H1 (cell line): ENCODE data around the gene SIGLEC6. TPM values are rescaled to one million over a fixed set of nuclear protein-coding genes. Genes with fewer than 3 reads are reported as not detected.

Experiments
- CTCF ChIA-PET: fragments of 300-600 bp; sonication (Branson Sonifier 250); formaldehyde crosslinking; loops from one replicate; lab custom pipeline; 2021; ENCODE audit not compliant: partially characterized antibody; lab: Charles Lee
- POLR2A ChIA-PET: fragments of 300-600 bp; sonication (Branson Sonifier 250); formaldehyde crosslinking; loops from one replicate; lab custom pipeline; 2021; ENCODE audit warnings: inconsistent platforms; ENCODE audit not compliant: partially characterized antibody; lab: Charles Lee
- DNase-seq, 2 experiments: peaks; one replicate each; pipeline versions ENCODE4 v3.0.0 to v3.0.0-alpha.2; 2010 to 2022; ENCODE audit warnings: low spot score in 2 of 2, low read depth in 1 of 2, mixed read lengths in 1 of 2
- FAIRE-seq: peaks from 2 replicates; lab custom pipeline; 2011; peaks lifted over from hg19 to GRCh38; lab: Jason Lieb, UNC
- H2AFZ ChIP-seq: 2 replicates; pipeline ENCODE4 v1.8.1; 2012; ENCODE audit warnings: low read length, inconsistent platforms
- H2AK5ac ChIP-seq: 2 replicates; pipeline ENCODE4 v1.6.1; 2013; ENCODE audit warnings: low read depth, low read length
- H2BK120ac ChIP-seq: replicated peaks from 2 replicates; pipeline ENCODE3; 2013; ENCODE audit warnings: low read depth, low read length, inconsistent platforms
- H2BK12ac ChIP-seq: 2 replicates; pipeline ENCODE4 v1.6.1; 2013; ENCODE audit warnings: low read depth, low read length
- H2BK15ac ChIP-seq: 2 replicates; pipeline ENCODE4 v1.6.1; 2013; ENCODE audit warnings: low read length
- H2BK20ac ChIP-seq: 2 replicates; pipeline ENCODE4 v1.6.1; 2013; ENCODE audit warnings: low read length
- H2BK5ac ChIP-seq: 2 replicates; pipeline ENCODE4 v1.6.1; 2013; ENCODE audit warnings: low read depth, low read length
- H3K14ac ChIP-seq: 2 replicates; pipeline ENCODE4 v1.6.1; 2013; ENCODE audit warnings: inconsistent platforms; ENCODE audit not compliant: insufficient read length
- H3K18ac ChIP-seq: 2 replicates; pipeline ENCODE4 v1.6.1; 2013; ENCODE audit warnings: low read length; ENCODE audit errors: extremely low read depth
- H3K23ac ChIP-seq: 2 replicates; pipeline ENCODE4 v1.6.1; 2013; ENCODE audit warnings: inconsistent platforms; ENCODE audit not compliant: insufficient read length
- H3K23me2 ChIP-seq: 2 replicates; pipeline ENCODE4 v1.6.1; 2013; ENCODE audit warnings: low read depth, low read length
- H3K27ac ChIP-seq: 2 replicates; pipeline ENCODE4 v1.6.1; 2011; ENCODE audit warnings: low read depth, low read length, inconsistent platforms
- H3K27me3 ChIP-seq, 4 experiments: replicated peaks in 1 of 4; 1 replicate in 1 of 4; 2 replicates in 3 of 4; pipeline versions ENCODE4 v1.6.1 to v1.8.1; 2011 to 2013; ENCODE audit warnings: low read length in 3 of 4, mild to moderate bottlenecking in 3 of 4, inconsistent platforms in 2 of 4, mixed read lengths in 2 of 4, moderate library complexity in 1 of 4; ENCODE audit not compliant: control insufficient read depth in 3 of 4, insufficient read depth in 3 of 4; ENCODE audit errors: extremely low read depth in 1 of 4
- H3K36me3 ChIP-seq, 4 experiments: 2 replicates each; pipeline versions ENCODE4 v1.6.1 to v1.8.1; 2011 to 2013; ENCODE audit warnings: mild to moderate bottlenecking in 4 of 4, low read length in 3 of 4, moderate library complexity in 2 of 4, control low read depth in 1 of 4, inconsistent platforms in 1 of 4; ENCODE audit not compliant: insufficient read depth in 4 of 4, control insufficient read depth in 2 of 4
- H3K4ac ChIP-seq: replicated peaks from 2 replicates; pipeline ENCODE3; 2013; ENCODE audit warnings: low read length, low read depth, mixed read lengths, inconsistent platforms; ENCODE audit not compliant: insufficient read length
- H3K4me1 ChIP-seq, 4 experiments: replicated peaks in 1 of 4; 1 replicate in 1 of 4; 2 replicates in 3 of 4; pipeline versions ENCODE4 v1.6.1 to v1.8.1; 2011 to 2013; ENCODE audit warnings: low read length in 3 of 4, inconsistent platforms in 2 of 4, mixed read lengths in 1 of 4; ENCODE audit not compliant: insufficient read depth in 4 of 4, control insufficient read depth in 3 of 4
- H3K4me2 ChIP-seq, 2 experiments: 2 replicates each; pipeline versions ENCODE4 v1.6.1 to v1.8.1; 2011 to 2013; ENCODE audit warnings: low read depth in 2 of 2, low read length in 2 of 2, control low read depth in 1 of 2, inconsistent platforms in 1 of 2, mild to moderate bottlenecking in 1 of 2; ENCODE audit not compliant: insufficient read depth in 1 of 2
- H3K4me3 ChIP-seq, 4 experiments: fragments of 200-600, 300-600 bp in 1 of 4; sonication (generic), shearing (Covaris generic), sonication (Bioruptor Twin) in 1 of 4; 2 replicates each; pipeline versions ENCODE4 v1.5.1 to v1.8.1; 2011 to 2016; ENCODE audit warnings: low read length in 4 of 4, low read depth in 3 of 4, control low read depth in 2 of 4, inconsistent platforms in 2 of 4, mild to moderate bottlenecking in 2 of 4, mixed read lengths in 1 of 4, moderate library complexity in 1 of 4; ENCODE audit not compliant: insufficient read depth in 2 of 4; ENCODE audit errors: extremely low read depth in 1 of 4
- H3K56ac ChIP-seq: replicated peaks from 2 replicates; pipeline ENCODE3; 2013; ENCODE audit warnings: low read depth, mild to moderate bottlenecking, mixed read lengths, low read length, inconsistent platforms; ENCODE audit not compliant: insufficient read length
- H3K79me1 ChIP-seq: 2 replicates; pipeline ENCODE4 v1.6.1; 2013; ENCODE audit warnings: low read depth, low read length, control low read depth
- H3K79me2 ChIP-seq, 2 experiments: 2 replicates each; pipeline versions ENCODE4 v1.6.1 to v1.8.1; 2012 to 2013; ENCODE audit warnings: low read length in 2 of 2, mild to moderate bottlenecking in 2 of 2, inconsistent platforms in 1 of 2; ENCODE audit not compliant: insufficient read depth in 2 of 2, control insufficient read depth in 1 of 2
- H3K9ac ChIP-seq, 4 experiments: replicated peaks in 1 of 4; 1 replicate in 1 of 4; 2 replicates in 3 of 4; pipeline versions ENCODE4 v1.6.1 to v1.8.1; 2011 to 2013; ENCODE audit warnings: low read depth in 3 of 4, low read length in 3 of 4, control low read depth in 2 of 4, mild to moderate bottlenecking in 2 of 4, moderate library complexity in 2 of 4, inconsistent platforms in 1 of 4; ENCODE audit errors: extremely low read depth in 1 of 4
- H3K9me3 ChIP-seq, 2 experiments: 2 replicates each; pipeline versions ENCODE4 v1.6.1 to v1.8.1; 2012 to 2013; ENCODE audit warnings: mild to moderate bottlenecking in 2 of 2, moderate library complexity in 2 of 2, control low read depth in 1 of 2, inconsistent platforms in 1 of 2, low read depth in 1 of 2, low read length in 1 of 2, mixed read lengths in 1 of 2; ENCODE audit not compliant: insufficient read depth in 2 of 2
- H4K20me1 ChIP-seq, 2 experiments: replicated peaks in 1 of 2; 2 replicates each; pipeline versions ENCODE3 to v1.8.1; 2011 to 2013; ENCODE audit warnings: inconsistent platforms in 2 of 2, low read length in 2 of 2, mild to moderate bottlenecking in 1 of 2; ENCODE audit not compliant: insufficient read depth in 2 of 2, control insufficient read depth in 1 of 2
- H4K5ac ChIP-seq: 2 replicates; pipeline ENCODE4 v1.6.1; 2013; ENCODE audit warnings: low read length, low read depth, mixed read lengths, inconsistent platforms; ENCODE audit not compliant: insufficient read length
- H4K8ac ChIP-seq: 2 replicates; pipeline ENCODE4 v1.8.0; 2013; ENCODE audit warnings: mild to moderate bottlenecking, moderate library complexity, low read length, inconsistent platforms; ENCODE audit not compliant: insufficient read depth; ENCODE audit errors: extremely low read depth
- H4K91ac ChIP-seq: replicated peaks from 2 replicates; pipeline ENCODE3; 2013; ENCODE audit warnings: low read length, mixed read lengths, inconsistent platforms; ENCODE audit not compliant: insufficient read length
- ATF2 ChIP-seq: IDR thresholded peaks from 2 replicates; pipeline ENCODE4 v1.6.1; 2012; ENCODE audit warnings: low read length, inconsistent platforms
- BRCA1 ChIP-seq: IDR thresholded peaks from 2 replicates; pipeline ENCODE4 v1.6.1; 2012; ENCODE audit warnings: low read depth, low read length, improper control_type of control experiment
- CBX5 ChIP-seq: fragments of 300-800, 300-1000 bp; sonication (generic); IDR thresholded peaks from 2 replicates; pipeline ENCODE4 v1.7.1; 2016; ENCODE audit warnings: antibody characterized with exemption, low read length, low read depth
- CEBPB ChIP-seq: IDR thresholded peaks from 2 replicates; pipeline ENCODE4 v1.6.1; 2012; ENCODE audit warnings: low read depth, low read length
- CREB1 ChIP-seq: IDR thresholded peaks from 2 replicates; pipeline ENCODE4 v1.6.1; 2012; ENCODE audit warnings: inconsistent platforms
- MAX ChIP-seq: IDR thresholded peaks from 2 replicates; pipeline ENCODE4 v1.6.1; 2012; ENCODE audit warnings: inconsistent platforms
- POLR2A ChIP-seq, 2 experiments: IDR thresholded peaks; 1 replicate in 1 of 2; 2 replicates in 1 of 2; pipeline ENCODE4 v1.6.1; 2011; ENCODE audit warnings: low read depth in 2 of 2, low read length in 2 of 2, mild to moderate bottlenecking in 2 of 2; ENCODE audit errors: control extremely low read depth in 1 of 2
- RBBP5 ChIP-seq: IDR thresholded peaks from 2 replicates; pipeline ENCODE4 v1.7.1; 2012; ENCODE audit warnings: low read depth, mild to moderate bottlenecking, inconsistent platforms, low read length, moderate library complexity, borderline replicate concordance
- RFX5 ChIP-seq: IDR thresholded peaks from 2 replicates; pipeline ENCODE4 v1.6.1; 2011; ENCODE audit warnings: low read depth, low read length, improper control_type of control experiment, borderline replicate concordance
- RNF2 ChIP-seq: fragments of 200-900, 300-1000 bp; sonication (generic); IDR thresholded peaks from 2 replicates; pipeline ENCODE4 v1.7.1; 2016; ENCODE audit warnings: borderline replicate concordance, low read depth, mild to moderate bottlenecking, antibody characterized with exemption, low read length; ENCODE audit not compliant: poor library complexity, severe bottlenecking; ENCODE audit errors: missing control alignments
- SIRT6 ChIP-seq: IDR thresholded peaks from one replicate; pipeline ENCODE4 v1.7.1; 2012; ENCODE audit warnings: low read length, inconsistent platforms
- TAF1 ChIP-seq: IDR thresholded peaks from 2 replicates; pipeline ENCODE4 v1.6.1; 2011; ENCODE audit warnings: mild to moderate bottlenecking, low read depth, low read length
- WGBS, 2 experiments: shearing (Covaris generic) in 1 of 2; methylation state at CpG; one replicate each; pipeline versions ENCODE4 v1.1.6 to v1.1.7; 2013 to 2015; ENCODE audit warnings: low lambda C conversion rate in 2 of 2, mixed read lengths in 2 of 2, inconsistent platforms in 1 of 2, low coverage in 1 of 2, missing lambda C conversion rate in 1 of 2; ENCODE audit not compliant: insufficient replicate concordance in 2 of 2, insufficient coverage in 1 of 2, insufficient read length in 1 of 2; ENCODE audit errors: extremely low coverage in 1 of 2, missing lambda C conversion rate in 1 of 2; 5-methylcytosine and 5-hydroxymethylcytosine counted together
- polyA plus RNA-seq, 7 experiments: library from polyadenylated mRNA; depleted of rRNA in 3 of 7; stranded (reverse) in 5 of 7; unstranded in 2 of 7; fragments of >200 nt in 5 of 7; fragments of 200-250 nt in 2 of 7; gene quantifications; 1 replicate in 5 of 7; 2 replicates in 1 of 7; 4 replicates in 1 of 7; pipeline versions ENCODE4 v1.2.1 to v1.2.3, GENCODE V29; 2011 to 2013; ENCODE audit warnings: missing spikeins in 2 of 7, mixed read lengths in 2 of 7
- total RNA-seq: library from RNA; stranded (reverse); fragmentation: NEBNext Ultra II Directional; extraction: Animal tissue kit (Norgen Biotek cat#: 25700); gene quantifications from 2 replicates; pipeline ENCODE4 v1.2.1, GENCODE V29; 2021

SIGLEC6 gene
- total and polyA plus RNA-seq, 2 of the 8 experiments (the other 6 are each of a cell fraction or from before 2014, with no cell fraction given): 0.05 TPM; not detected in 1

DNA sequence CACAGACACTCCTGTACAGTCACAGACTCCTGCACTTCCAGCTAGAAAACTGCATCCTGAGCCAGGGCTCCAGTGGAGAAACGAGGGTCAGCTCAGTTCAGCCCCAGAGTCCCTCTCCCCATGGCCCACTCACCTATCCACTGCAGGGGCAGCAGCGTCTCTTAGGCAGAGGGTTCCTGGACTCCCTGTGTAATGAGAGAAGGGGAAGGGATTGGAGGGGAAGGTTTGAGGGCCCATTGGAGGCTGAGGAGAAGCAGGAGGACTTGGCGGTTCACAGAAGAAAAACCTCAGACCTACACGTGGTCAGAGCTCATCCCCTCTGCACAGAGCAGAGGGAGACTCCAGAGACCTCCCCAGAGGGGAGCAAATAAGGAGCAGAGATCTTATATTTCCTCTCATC, 62.3 kb downstream of the SIGLEC6 start:
- no peaks in the 10 kb centered on the region for H3K4me1 ChIP-seq
- H3K18ac ChIP-seq: no peak overlapping the region
- H3K36me3 ChIP-seq: no peaks in the 10 kb centered on the region
- no peak overlapping the region for H3K4me3 ChIP-seq
- H2AK5ac ChIP-seq: no peak overlapping the region
- no peak overlapping the region for H2BK120ac ChIP-seq
- H3K56ac ChIP-seq: no peak overlapping the region
- H4K8ac ChIP-seq: no peak overlapping the region
- H3K23ac ChIP-seq: no peak overlapping the region
- POLR2A ChIA-PET: no interaction called here
- H3K9me3 ChIP-seq: peaks cover 0 to 18% of the 10 kb centered on the region in 2 experiments; a peak in 2 of 4 replicates
- 73% methylated on average over 4 of the region's 4 CpGs; no CpG with 5 or more reads in 1 of the 2 experiments for WGBS, 2 experiments
- CTCF ChIA-PET: interaction anchor here (0.5 to 2.3 kb wide), 5 partner anchors 10 to 192 kb away, joined by 3 to 6 read pairs (median 3); no protein-coding TSS in a partner anchor
- H3K9ac ChIP-seq: no peak overlapping the region
- H2BK15ac ChIP-seq: no peak overlapping the region
- no peaks in the 10 kb centered on the region for H3K79me2 ChIP-seq
- H2BK12ac ChIP-seq: no peak overlapping the region
- no peaks in the 10 kb centered on the region for H4K20me1 ChIP-seq
- H4K5ac ChIP-seq: no peak overlapping the region
- H3K27ac ChIP-seq: no peak overlapping the region
- H3K4me2 ChIP-seq: no peak overlapping the region
- no peaks in the 10 kb centered on the region for H3K79me1 ChIP-seq
- no peak overlapping the region for H2AFZ ChIP-seq
- no peaks in the 10 kb centered on the region; a peak in 1 of 7 replicates for H3K27me3 ChIP-seq
- DNase-seq: no peak
- H3K14ac ChIP-seq: no peak overlapping the region
- no peak overlapping the region for H2BK20ac ChIP-seq
- no peak for FAIRE-seq
- H2BK5ac ChIP-seq: no peak overlapping the region
- H3K4ac ChIP-seq: no peak overlapping the region
- no peak overlapping the region for H4K91ac ChIP-seq
- no peaks in the 10 kb centered on the region for H3K23me2 ChIP-seq
- TF ChIP-seq MAX (no peak), CBX5 (no peak), ATF2 (no peak), RBBP5 (no peak), POLR2A (IDR thresholded peaks at IDR 0.05; ENCODE audit: control extremely low read depth in 1 of 2, low read depth in 2 of 2, low read length in 2 of 2) (no peak), CEBPB (no peak), BRCA1 (no peak), TAF1 (no peak), RNF2 (no peak), SIRT6 (no peak), RFX5 (no peak), CREB1 (no peak)
